Activated CD4-positive, alpha-beta memory T cell treated with anti-CD3 and anti-CD28 coated beads, Interleukin-2, amount 10 ng/mL, durations not matched to agents 7 days and 5 days (primary cell): ENCODE data around the gene LMBRD1. TPM values are rescaled to one million over a fixed set of nuclear protein-coding genes. Genes with fewer than 3 reads are reported as not detected.

ENCODE experiments used
- CTCF ChIA-PET: fragments of 350-600 bp; sonication (Branson Sonifier 250); formaldehyde crosslinking; loops from one replicate; lab custom pipeline; 2021; ENCODE audit warnings: antibody characterized with exemption, inconsistent platforms; lab: Charles Lee
- POLR2A ChIA-PET: fragments of 350-600 bp; sonication (Branson Sonifier 250); formaldehyde crosslinking; loops from one replicate; lab custom pipeline; 2021; ENCODE audit warnings: antibody characterized with exemption; lab: Charles Lee
- DNase-seq: peaks from one replicate; pipeline ENCODE4 v3.0.0-alpha.2; 2020
- H3K27ac Mint-ChIP-seq: one replicate; pipeline ENCODE4 v1.8.0; 2021; ENCODE audit warnings: mild to moderate bottlenecking, mixed read lengths
- H3K27me3 Mint-ChIP-seq: one replicate; pipeline ENCODE4 v1.8.0; 2021; ENCODE audit warnings: mixed read lengths
- H3K36me3 Mint-ChIP-seq: one replicate; pipeline ENCODE4 v1.8.0; 2021; ENCODE audit warnings: low read depth, mixed read lengths
- H3K4me1 Mint-ChIP-seq: one replicate; pipeline ENCODE4 v1.8.0; 2021; ENCODE audit warnings: mixed read lengths
- H3K4me3 Mint-ChIP-seq: one replicate; pipeline ENCODE4 v1.8.0; 2021; ENCODE audit warnings: mild to moderate bottlenecking, mixed read lengths
- H3K9me3 Mint-ChIP-seq: one replicate; pipeline ENCODE4 v1.8.0; 2021; ENCODE audit warnings: mixed read lengths
- total RNA-seq, 2 experiments: library from RNA; stranded (reverse); gene quantifications; one replicate each; pipeline ENCODE4 v1.2.3, GENCODE V29; 2021

The LMBRD1 gene
- total RNA-seq, 2 experiments from 2014 or later: 30.0 to 30.7 TPM

- DNase-seq: no peak
- Mint-ChIP-seq H3K4me3 (no peak overlapping the region), H3K36me3 (no peaks in the 10 kb centered on the region), H3K27ac (no peak overlapping the region), H3K27me3 (peaks cover 32% of the 10 kb centered on the region), H3K4me1 (no peaks in the 10 kb centered on the region), H3K9me3 (peaks cover 4% of the 10 kb centered on the region)
- ChIA-PET CTCF (no interaction called here), POLR2A (no interaction called here)
These were observed 133.6 kb downstream of the LMBRD1 start for GRCh38 chr6:69663215-69663614.

DNA sequence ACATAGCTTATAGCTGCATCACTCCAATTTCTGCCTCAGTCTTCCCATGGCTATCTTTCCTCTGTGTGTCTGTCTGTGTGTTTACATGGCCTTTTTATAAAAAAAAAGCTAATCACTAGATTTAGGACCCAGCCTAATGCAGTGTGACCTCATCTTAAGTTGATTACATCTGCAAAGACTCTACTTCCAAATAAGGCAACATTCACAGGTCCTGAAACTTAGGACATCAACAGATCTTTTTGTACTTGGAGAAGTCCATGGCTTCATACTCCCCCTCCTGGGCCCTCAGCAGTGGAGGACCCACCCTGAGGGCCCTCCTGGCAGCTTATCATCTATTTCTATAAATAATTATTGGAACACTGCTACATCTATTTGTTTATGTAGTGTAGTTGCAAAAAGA lies 146.1 kb downstream of the LMBRD1 start:
- no peak overlapping the region for H3K4me3 Mint-ChIP-seq
- ChIA-PET POLR2A (no interaction called here), CTCF (no interaction called here)
- no peaks in the 10 kb centered on the region for H3K4me1 Mint-ChIP-seq
- no peaks in the 10 kb centered on the region for H3K9me3 Mint-ChIP-seq
- DNase-seq: no peak
- H3K36me3 Mint-ChIP-seq: no peaks in the 10 kb centered on the region
- no peak overlapping the region for H3K27ac Mint-ChIP-seq
- no peaks in the 10 kb centered on the region for H3K27me3 Mint-ChIP-seq

- peaks cover 3% of the 10 kb centered on the region for H3K27me3 Mint-ChIP-seq
- no peaks in the 10 kb centered on the region for H3K4me1 Mint-ChIP-seq
- H3K36me3 Mint-ChIP-seq: no peaks in the 10 kb centered on the region
- ChIA-PET POLR2A (no interaction called here), CTCF (no interaction called here)
- no peak overlapping the region for H3K4me3 Mint-ChIP-seq
- no peaks in the 10 kb centered on the region for H3K9me3 Mint-ChIP-seq
- DNase-seq: no peak
- no peak overlapping the region for H3K27ac Mint-ChIP-seq
These were observed 149.1 kb downstream of the LMBRD1 start for GRCh38 chr6:69647726-69648125.

DNA sequence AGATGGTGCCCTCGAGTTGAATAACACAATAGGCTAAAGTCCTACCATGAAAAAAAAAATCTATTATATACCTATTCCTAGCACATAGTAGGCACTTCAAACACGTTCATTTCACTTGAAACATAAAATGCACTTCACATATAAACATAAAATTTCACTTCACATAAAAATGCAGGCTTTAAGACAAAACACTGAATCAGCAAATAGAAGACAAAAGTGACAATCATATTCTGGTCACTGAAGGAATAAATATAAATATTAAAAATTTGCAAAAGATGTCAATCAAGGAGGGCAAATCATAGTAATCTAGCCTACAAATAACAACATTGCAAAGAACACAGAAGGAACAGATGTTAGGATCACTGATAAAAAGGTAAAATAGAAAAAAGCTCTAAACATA lies 153.1 kb downstream of the LMBRD1 start:
- Mint-ChIP-seq H3K27ac (no peak overlapping the region), H3K4me1 (no peaks in the 10 kb centered on the region), H3K9me3 (no peaks in the 10 kb centered on the region), H3K36me3 (no peaks in the 10 kb centered on the region), H3K27me3 (peaks cover 4% of the 10 kb centered on the region), H3K4me3 (no peak overlapping the region)
- ChIA-PET CTCF (no interaction called here), POLR2A (no interaction called here)
- DNase-seq: no peak

DNA sequence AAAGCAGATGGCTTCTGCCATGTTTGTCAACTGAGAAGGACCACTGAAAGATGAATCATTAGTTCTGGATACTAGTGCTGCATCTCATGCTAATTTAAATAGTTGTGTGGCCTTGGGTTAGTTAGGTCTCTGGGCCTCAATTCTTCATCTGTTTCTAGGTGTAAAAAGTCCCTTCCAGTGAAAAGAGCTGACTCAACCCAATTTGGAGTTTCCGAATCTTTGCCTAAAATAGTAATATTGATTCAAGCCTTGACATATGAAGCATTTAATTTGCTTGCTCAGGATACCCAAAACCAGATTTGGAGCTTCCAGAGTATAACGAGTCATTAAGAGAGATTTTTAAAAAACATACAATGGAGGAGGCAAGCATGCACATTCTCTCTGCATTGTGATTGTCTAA lies 163.9 kb downstream of the LMBRD1 start:
- H3K27me3 Mint-ChIP-seq: peaks cover 6% of the 10 kb centered on the region
- H3K36me3 Mint-ChIP-seq: no peaks in the 10 kb centered on the region
- peaks cover 16% of the 10 kb centered on the region for H3K4me1 Mint-ChIP-seq
- H3K4me3 Mint-ChIP-seq: no peak overlapping the region
- H3K9me3 Mint-ChIP-seq: no peaks in the 10 kb centered on the region
- DNase-seq: no peak
- no peak overlapping the region for H3K27ac Mint-ChIP-seq
- POLR2A ChIA-PET: no interaction called here
- CTCF ChIA-PET: no interaction called here

DNA sequence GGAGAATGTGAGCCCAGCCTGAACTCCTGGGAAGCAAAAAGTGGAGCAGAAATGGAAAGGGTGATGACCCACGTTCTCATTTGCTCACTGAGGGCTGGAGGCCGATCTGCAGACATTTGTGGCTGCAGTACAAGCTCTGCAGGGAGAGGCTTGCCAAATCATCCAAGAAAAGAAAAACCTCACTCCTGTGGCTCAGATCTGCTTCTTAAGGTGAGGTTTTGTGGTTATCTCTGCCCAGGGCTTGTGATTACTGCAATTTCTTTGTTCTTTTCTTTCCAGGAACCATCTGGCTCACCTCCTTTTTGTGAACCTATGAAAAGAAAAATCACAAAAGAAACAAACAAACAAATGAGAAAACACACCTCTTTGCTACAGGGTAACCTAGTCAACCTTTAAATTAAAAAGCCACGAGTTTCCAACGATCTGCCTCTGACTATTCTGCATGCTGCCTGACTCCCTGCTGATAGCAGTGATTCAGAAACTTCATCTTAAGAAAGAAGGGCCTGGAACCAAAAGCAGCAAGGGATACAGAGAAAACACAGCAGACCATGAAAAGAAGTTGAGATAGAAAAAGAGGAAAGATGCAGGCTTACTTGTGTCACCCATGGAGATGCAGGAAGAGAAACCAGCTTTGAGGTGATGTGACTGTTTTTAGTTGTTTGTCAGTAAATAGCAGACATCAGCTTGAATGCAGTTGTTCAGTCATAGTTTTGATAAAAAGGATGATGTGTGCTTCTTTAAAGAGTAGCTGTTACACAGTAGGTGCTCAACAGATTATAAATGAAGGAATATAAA lies 165.1 kb downstream of the LMBRD1 start:
- H3K9me3 Mint-ChIP-seq: no peaks in the 10 kb centered on the region
- H3K27me3 Mint-ChIP-seq: peaks cover 7% of the 10 kb centered on the region
- CTCF ChIA-PET: no interaction called here
- POLR2A ChIA-PET: no interaction called here
- peaks cover 16% of the 10 kb centered on the region for H3K4me1 Mint-ChIP-seq
- H3K4me3 Mint-ChIP-seq: no peak overlapping the region
- DNase-seq: no peak
- H3K36me3 Mint-ChIP-seq: no peaks in the 10 kb centered on the region
- no peak overlapping the region for H3K27ac Mint-ChIP-seq

DNA sequence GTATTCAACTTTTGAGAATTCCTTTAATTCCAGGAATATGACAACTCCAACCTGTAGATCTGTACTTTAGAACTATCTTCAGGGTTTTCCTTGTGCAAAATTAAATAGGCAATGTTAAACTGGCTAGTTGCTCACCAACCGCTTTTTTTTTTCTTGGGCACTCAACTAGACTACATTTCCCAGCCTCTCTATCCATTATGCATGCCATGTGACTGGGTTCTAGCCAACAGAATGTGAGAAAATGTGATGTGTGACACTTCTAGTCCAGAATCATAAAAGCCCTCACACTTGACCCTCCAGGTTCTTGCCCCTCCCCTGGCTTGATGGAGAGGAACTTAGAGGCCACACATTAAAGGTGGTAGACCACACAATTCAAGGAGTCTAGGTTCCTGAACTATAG lies 166.0 kb downstream of the LMBRD1 start:
- no peak for DNase-seq
- H3K4me3 Mint-ChIP-seq: no peak overlapping the region
- H3K27ac Mint-ChIP-seq: no peak overlapping the region
- POLR2A ChIA-PET: no interaction called here
- CTCF ChIA-PET: no interaction called here
- peaks cover 6% of the 10 kb centered on the region for H3K27me3 Mint-ChIP-seq
- H3K36me3 Mint-ChIP-seq: no peaks in the 10 kb centered on the region
- H3K9me3 Mint-ChIP-seq: no peaks in the 10 kb centered on the region
- peaks cover 16% of the 10 kb centered on the region for H3K4me1 Mint-ChIP-seq

- Mint-ChIP-seq H3K27me3 (peaks cover 13% of the 10 kb centered on the region), H3K36me3 (no peaks in the 10 kb centered on the region), H3K9me3 (no peaks in the 10 kb centered on the region), H3K4me3 (no peak overlapping the region), H3K4me1 (peaks cover 15% of the 10 kb centered on the region), H3K27ac (no peak overlapping the region)
- ChIA-PET POLR2A (no interaction called here), CTCF (no interaction called here)
- no peak for DNase-seq
These were observed 169.2 kb downstream of the LMBRD1 start for GRCh38 chr6:69627625-69628024.

DNA sequence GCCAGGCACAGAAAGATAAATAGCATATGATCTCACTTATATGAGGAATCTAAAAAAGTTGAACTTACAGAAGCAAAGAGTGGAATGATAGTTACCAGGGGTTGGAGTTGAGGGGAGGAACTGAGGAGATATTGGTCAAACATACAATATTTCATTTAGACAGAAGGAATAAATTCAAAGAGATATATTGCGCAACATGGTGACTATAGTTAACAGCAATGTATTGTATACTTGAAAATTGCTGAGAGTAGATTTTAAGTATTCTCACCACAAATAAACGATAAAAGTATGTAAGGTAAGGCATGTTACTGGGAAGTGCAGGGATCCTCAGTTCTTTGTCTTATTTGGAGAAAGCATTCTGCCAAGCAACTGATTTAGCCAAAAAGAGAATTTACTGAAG lies 171.9 kb downstream of the LMBRD1 start:
- POLR2A ChIA-PET: no interaction called here
- no peaks in the 10 kb centered on the region for H3K4me1 Mint-ChIP-seq
- CTCF ChIA-PET: no interaction called here
- no peak overlapping the region for H3K27ac Mint-ChIP-seq
- DNase-seq: no peak
- H3K9me3 Mint-ChIP-seq: no peaks in the 10 kb centered on the region
- no peak overlapping the region for H3K4me3 Mint-ChIP-seq
- H3K27me3 Mint-ChIP-seq: peaks cover 13% of the 10 kb centered on the region
- H3K36me3 Mint-ChIP-seq: no peaks in the 10 kb centered on the region

Other genes with a start within 250 kb of the LMBRD1 start
- under 1 TPM; 0.03 TPM for gene COL19A1, start 69.5 kb upstream of the LMBRD1 start, total RNA-seq